AG10803 (cell line): ENCODE data around the gene ERMP1.

Source experiments
- DNase-seq: peaks from one replicate; pipeline ENCODE4 v3.0.0; 2010; ENCODE audit warnings: low read depth
- H3K4me3 ChIP-seq: 2 replicates; pipeline ENCODE4 v1.5.1; 2011; ENCODE audit warnings: mild to moderate bottlenecking, low read length, control low read depth
- TF ChIP-seq, protein P1 (sequence below): conservative IDR thresholded peaks from 2 replicates; pipeline ENCODE4 v1.5.1; 2011; ENCODE audit warnings: mild to moderate bottlenecking, low read length, control low read depth, inconsistent platforms

ERMP1 gene

DNA sequence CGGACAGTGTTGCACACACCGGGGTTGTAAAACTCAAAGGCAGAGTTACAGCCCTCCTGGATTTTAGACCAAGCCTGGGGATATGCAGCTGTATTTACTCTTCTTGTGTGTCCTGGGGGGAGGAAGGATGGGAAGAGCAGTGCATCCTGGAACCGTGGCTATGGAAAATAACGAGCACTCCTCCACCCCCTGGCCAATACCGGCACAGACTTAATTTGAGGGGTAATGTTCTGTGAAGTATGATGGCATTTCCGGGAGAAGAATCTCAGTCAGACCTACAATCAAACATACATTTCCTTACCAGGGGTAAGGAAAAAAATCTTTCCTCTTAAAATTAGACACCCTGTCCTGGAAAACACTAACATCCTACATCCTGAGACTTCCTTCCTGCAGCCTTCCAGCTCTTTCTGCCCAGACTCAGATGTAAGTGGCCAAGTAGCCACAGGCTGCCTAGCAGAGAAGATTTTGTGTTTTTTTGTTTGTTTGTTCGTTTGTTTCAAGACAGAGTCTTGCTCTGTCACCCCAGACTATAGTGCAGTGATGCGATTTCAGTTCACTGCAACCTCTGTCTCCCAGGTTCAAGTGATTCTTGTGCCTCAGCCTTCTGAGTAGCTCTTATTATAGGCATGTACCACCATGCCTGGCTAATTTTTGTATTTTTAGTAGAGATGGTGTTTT, 11.0 kb upstream of the ERMP1 start:
- TF ChIP-seq, protein P1, sequence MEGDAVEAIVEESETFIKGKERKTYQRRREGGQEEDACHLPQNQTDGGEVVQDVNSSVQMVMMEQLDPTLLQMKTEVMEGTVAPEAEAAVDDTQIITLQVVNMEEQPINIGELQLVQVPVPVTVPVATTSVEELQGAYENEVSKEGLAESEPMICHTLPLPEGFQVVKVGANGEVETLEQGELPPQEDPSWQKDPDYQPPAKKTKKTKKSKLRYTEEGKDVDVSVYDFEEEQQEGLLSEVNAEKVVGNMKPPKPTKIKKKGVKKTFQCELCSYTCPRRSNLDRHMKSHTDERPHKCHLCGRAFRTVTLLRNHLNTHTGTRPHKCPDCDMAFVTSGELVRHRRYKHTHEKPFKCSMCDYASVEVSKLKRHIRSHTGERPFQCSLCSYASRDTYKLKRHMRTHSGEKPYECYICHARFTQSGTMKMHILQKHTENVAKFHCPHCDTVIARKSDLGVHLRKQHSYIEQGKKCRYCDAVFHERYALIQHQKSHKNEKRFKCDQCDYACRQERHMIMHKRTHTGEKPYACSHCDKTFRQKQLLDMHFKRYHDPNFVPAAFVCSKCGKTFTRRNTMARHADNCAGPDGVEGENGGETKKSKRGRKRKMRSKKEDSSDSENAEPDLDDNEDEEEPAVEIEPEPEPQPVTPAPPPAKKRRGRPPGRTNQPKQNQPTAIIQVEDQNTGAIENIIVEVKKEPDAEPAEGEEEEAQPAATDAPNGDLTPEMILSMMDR, result no peak
- no peak for DNase-seq
- no peak overlapping the region for H3K4me3 ChIP-seq

GRCh38 chr9:5842929-5843793, 10.2 kb upstream of the ERMP1 start:
- DNase-seq, result no peak
- no peak overlapping the region for H3K4me3 ChIP-seq
- TF ChIP-seq, protein P1, result no peak

- TF ChIP-seq, protein P1, result no peak
- DNase-seq, result no peak
- no peak overlapping the region for H3K4me3 ChIP-seq
Observed at GRCh38 chr9:5841771-5842573, 9.1 kb upstream of the ERMP1 start.

DNA sequence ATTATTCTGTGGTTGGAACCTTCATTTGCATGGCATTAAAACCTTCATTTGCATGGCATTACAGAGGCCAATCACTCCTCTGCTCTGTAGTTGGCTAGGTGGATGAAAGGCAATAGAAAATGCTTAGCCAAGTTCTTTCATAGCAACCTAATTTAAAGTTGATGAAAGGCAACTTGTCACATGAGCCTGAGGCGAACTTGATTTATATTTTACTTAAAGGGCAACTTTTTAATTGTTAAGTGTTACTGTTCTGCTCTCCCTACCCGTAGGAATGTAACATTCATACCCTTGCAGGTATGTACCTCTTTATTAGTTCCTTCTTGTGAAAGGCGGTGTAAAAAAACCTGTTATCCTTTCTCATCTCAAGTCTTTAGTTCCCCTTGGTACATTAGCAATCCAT, 7.9 kb upstream of the ERMP1 start:
- DNase-seq, result no peak
- TF ChIP-seq, protein P1, result no peak
- no peak overlapping the region for H3K4me3 ChIP-seq

GRCh38 chr9:5839572-5839902, 6.6 kb upstream of the ERMP1 start:
- no peak for DNase-seq
- H3K4me3 ChIP-seq, result no peak overlapping the region
- TF ChIP-seq, protein P1, result no peak

GRCh38 chr9:5838884-5839571, 6.1 kb upstream of the ERMP1 start:
- no peak overlapping the region for H3K4me3 ChIP-seq
- TF ChIP-seq, protein P1, result no peak
- peak; percentile 46 for DNase-seq
